Measurements from ENCODE around the gene ABCB11. TPM values are rescaled to one million over a fixed set of nuclear protein-coding genes. Genes with fewer than 3 reads are reported as not detected.

Gene ABCB11
- total RNA-seq, 1 donor from 2014 or later, result 0.18 TPM

- Mint-ChIP-seq H3K9me3 (peaks cover 67% of the 10 kb centered on the region), H3K27me3 (ENCODE audit: low read depth) (peaks cover under 1% of the 10 kb centered on the region), H3K4me1 (no peaks in the 10 kb centered on the region), H3K4me3 (no peak overlapping the region), H3K27ac (no peak overlapping the region), H3K36me3 (peaks cover 17% of the 10 kb centered on the region)
- TF ChIP-seq CTCF (IDR thresholded peaks at IDR 0.05; ENCODE audit: unreplicated experiment), result no peak
- no peak for DNase-seq (ENCODE audit: low spot score in 2 of 2, unreplicated experiment in 2 of 2)
Observed at GRCh38 chr2:168951871-168952270, 79.3 kb downstream of the ABCB11 start.

GRCh38 chr2:168949324-168949723 is 81.8 kb downstream of the ABCB11 start:
- no peaks in the 10 kb centered on the region for H3K4me1 Mint-ChIP-seq
- DNase-seq (ENCODE audit: low spot score in 2 of 2, unreplicated experiment in 2 of 2), result no peak

GRCh38 chr2:168948621-168949212 is 82.4 kb downstream of the ABCB11 start:
- H3K27me3 Mint-ChIP-seq (ENCODE audit: low read depth), result peaks cover 1% of the 10 kb centered on the region
- no peak overlapping the region for H3K4me3 Mint-ChIP-seq
- peak; percentile 68 for TF ChIP-seq CTCF (IDR thresholded peaks at IDR 0.05; ENCODE audit: unreplicated experiment)
- H3K36me3 Mint-ChIP-seq, result peaks cover 11% of the 10 kb centered on the region
- H3K4me1 Mint-ChIP-seq, result no peaks in the 10 kb centered on the region
- no peak overlapping the region for H3K27ac Mint-ChIP-seq
- DNase-seq (ENCODE audit: low spot score in 2 of 2, unreplicated experiment in 2 of 2), result no peak
- peaks cover 46% of the 10 kb centered on the region for H3K9me3 Mint-ChIP-seq

More at GRCh38 chr2:168949324-168949723, 81.8 kb downstream of the ABCB11 start:
- Mint-ChIP-seq H3K4me3 (no peak overlapping the region), H3K27ac (no peak overlapping the region), H3K36me3 (peaks cover 15% of the 10 kb centered on the region), H3K27me3 (ENCODE audit: low read depth) (peaks cover 1% of the 10 kb centered on the region), H3K9me3 (peaks cover 52% of the 10 kb centered on the region)
- no peak for TF ChIP-seq CTCF (IDR thresholded peaks at IDR 0.05; ENCODE audit: unreplicated experiment)

GRCh38 chr2:168945508-168945907 is 85.6 kb downstream of the ABCB11 start:
- no peak overlapping the region for H3K27ac Mint-ChIP-seq
- no peak overlapping the region for H3K4me3 Mint-ChIP-seq
- no peaks in the 10 kb centered on the region for H3K4me1 Mint-ChIP-seq
- DNase-seq (ENCODE audit: low spot score in 2 of 2, unreplicated experiment in 2 of 2), result no peak
- H3K27me3 Mint-ChIP-seq (ENCODE audit: low read depth), result peaks cover 1% of the 10 kb centered on the region
- peaks cover 14% of the 10 kb centered on the region for H3K9me3 Mint-ChIP-seq
- H3K36me3 Mint-ChIP-seq, result peaks cover 3% of the 10 kb centered on the region
- no peak for TF ChIP-seq CTCF (IDR thresholded peaks at IDR 0.05; ENCODE audit: unreplicated experiment)

- DNase-seq (ENCODE audit: low spot score in 2 of 2, unreplicated experiment in 2 of 2), result no peak
Observed at GRCh38 chr2:168944065-168944464, 87.1 kb downstream of the ABCB11 start.

More at GRCh38 chr2:168944065-168944464, 87.1 kb downstream of the ABCB11 start:
- TF ChIP-seq CTCF (IDR thresholded peaks at IDR 0.05; ENCODE audit: unreplicated experiment), result no peak
- H3K4me3 Mint-ChIP-seq, result no peak overlapping the region
- H3K9me3 Mint-ChIP-seq, result peaks cover 3% of the 10 kb centered on the region
- no peak overlapping the region for H3K27ac Mint-ChIP-seq
- H3K4me1 Mint-ChIP-seq, result no peaks in the 10 kb centered on the region
- H3K27me3 Mint-ChIP-seq (ENCODE audit: low read depth), result peaks cover 1% of the 10 kb centered on the region
- no peaks in the 10 kb centered on the region for H3K36me3 Mint-ChIP-seq
